NCI-H1105 treated with DMSO at 0.1 percent for 48 hours (cell line): ENCODE results near the gene PTPRJ.

Source experiments
- DNase-seq: peaks from one replicate; lab custom pipeline; 2025; lab: John Stamatoyannopoulos, UW

The PTPRJ gene

DNA sequence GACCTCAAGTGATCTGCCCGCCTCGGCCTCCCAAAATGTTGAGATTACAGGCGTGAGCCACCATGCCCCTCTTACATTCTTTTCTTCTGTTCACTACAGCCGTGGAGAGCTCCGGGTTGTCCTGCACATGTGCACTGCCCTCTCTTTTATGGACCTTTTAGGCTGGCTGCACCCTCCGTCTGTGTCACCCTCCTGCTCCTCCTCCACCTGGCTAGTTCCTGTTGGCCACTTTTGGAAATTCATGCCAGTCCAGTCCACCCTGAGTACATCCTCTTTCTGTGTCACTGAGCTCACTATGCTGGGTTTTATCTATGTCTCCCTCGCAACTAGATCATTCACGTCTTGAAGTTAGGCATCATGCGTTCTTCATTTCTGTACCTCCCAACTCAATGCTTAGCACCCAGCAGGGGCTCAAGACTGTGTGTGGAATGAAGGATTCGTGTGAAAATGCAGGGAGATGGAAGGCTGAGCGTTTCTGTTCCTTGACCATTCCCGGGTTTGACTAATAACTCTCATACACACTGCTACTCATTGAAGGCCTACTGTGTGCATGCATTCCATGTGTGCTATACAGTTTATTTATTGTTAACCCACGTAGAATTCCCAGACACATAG lies 60.6 kb downstream of the PTPRJ start:
- no peak for DNase-seq

DNA sequence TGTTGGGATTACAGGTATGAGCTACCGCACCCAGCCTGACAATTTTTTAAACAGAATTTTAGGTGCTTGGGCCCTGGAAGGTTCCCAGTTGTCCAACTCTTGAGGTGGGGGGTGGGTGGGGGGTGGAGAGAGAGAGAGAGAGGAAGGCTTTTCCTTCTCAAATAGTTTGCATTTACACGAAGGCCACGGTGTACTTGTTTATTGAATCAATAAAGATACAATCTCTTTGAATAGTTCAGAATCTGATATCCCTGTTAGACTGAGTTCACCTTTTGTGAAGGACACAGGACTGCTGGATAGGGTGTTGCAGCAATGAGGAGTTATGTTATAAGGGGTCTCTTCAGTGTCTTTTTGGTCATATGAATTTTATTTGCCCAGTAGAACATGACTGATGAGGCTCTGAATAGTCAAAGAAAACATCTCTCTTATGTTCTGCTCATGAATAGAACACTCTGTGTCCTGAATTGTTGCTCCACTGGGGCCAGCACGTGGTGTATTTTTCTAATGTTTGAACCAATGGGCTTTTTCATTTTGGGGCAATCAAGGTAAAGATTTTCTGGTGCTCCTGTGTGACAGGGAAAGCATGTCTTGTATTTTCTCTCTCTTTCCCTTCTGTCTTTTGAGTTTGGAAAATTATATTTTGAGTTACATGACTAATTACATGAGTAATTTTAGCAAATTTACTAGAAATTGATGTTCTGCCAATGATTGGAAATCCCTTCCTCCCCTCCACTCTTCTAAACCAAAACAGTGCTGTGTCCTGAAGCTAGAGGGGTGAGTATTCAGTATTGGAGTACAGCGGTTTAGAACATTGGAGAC lies 61.7 kb downstream of the PTPRJ start:
- DNase-seq = no peak

DNA sequence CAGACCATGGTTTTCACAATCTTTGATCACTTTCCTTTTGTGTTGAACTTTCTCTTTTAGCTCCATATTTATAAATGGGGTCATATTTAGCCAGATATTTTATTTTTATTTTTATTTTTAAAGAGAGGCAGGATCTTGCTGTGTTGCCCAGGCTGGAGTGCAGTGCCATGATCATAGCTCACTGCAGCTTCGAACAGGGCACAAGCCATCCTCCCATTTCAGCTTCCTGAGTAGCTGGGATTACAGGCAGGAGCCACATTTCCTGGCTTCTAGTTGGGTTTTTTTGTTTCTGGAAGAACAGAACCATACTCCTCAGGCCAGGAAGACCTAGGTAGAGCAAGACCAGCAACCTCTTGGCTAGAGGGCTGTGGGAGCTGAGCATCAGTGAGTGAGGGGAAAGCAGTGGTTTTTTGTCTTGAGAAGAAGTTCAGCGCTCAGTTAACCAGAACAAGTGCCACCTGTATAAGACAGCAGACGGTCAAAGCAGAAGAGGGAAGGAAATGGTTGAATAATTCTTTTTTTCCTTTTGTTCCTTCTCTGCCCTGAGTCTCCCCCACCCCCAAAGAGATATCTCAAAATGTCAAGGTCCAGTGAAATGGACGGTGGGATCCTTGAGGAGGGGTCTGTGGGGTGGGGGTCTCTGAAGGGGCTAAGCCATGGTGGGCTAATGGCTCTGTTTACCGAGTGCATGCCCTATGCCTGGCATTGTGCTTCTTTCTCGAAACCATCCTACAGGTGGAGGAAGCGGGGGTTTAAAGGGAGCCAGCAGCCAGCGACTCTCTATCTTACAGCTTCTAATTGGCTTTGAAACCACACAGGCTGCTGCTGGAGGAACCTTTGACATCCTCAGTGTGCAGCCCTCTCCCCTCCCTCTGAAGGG lies 63.0 kb downstream of the PTPRJ start:
- DNase-seq = no peak

GRCh38 chr11:48043991-48044512 lies 63.7 kb downstream of the PTPRJ start:
- no peak for DNase-seq

GRCh38 chr11:48044577-48044976 lies 64.2 kb downstream of the PTPRJ start:
- no peak for DNase-seq

GRCh38 chr11:48045536-48045935 lies 65.2 kb downstream of the PTPRJ start:
- DNase-seq = no peak

DNA sequence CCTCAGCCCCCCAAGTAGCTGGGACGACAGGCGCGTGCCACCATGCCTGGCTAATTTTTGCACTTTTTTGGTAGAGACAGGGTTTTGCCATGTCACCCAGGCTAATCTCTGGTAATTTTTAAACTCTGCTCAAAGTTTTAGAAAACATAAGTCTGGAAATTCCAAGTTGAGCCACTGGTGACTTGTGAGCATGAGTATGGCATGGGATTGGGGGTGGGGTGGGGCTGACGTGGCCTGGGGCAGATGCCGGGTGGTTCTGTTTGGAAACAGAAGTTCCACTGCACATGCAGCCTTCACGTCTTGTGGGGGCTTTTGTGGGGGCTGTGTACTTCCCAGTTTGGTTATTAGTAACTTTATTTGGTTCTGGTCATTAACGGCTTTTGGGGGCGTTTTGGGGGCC lies 67.3 kb downstream of the PTPRJ start:
- no peak for DNase-seq

DNA sequence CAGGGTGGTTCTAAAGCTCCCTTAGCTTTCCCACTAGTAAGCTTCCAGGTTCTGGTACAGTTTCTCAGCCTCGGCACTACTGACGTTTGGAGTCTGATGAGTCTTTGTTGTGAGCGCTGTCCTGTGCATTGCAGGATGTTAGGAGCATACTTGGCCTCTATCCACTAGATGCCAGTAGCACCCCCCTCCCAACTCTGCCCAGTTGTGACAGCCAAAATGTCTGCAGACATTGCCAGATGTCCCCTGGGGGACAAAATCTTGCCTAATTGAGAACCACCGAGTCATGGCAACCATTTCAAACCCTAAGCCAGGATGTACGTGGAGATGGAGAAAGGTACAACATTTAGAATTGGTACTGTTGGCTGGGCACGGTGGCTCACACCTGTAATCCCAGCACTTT lies 68.7 kb downstream of the PTPRJ start:
- DNase-seq = no peak

- DNase-seq = no peak
These were observed 69.9 kb downstream of the PTPRJ start for GRCh38 chr11:48050304-48050703.

DNA sequence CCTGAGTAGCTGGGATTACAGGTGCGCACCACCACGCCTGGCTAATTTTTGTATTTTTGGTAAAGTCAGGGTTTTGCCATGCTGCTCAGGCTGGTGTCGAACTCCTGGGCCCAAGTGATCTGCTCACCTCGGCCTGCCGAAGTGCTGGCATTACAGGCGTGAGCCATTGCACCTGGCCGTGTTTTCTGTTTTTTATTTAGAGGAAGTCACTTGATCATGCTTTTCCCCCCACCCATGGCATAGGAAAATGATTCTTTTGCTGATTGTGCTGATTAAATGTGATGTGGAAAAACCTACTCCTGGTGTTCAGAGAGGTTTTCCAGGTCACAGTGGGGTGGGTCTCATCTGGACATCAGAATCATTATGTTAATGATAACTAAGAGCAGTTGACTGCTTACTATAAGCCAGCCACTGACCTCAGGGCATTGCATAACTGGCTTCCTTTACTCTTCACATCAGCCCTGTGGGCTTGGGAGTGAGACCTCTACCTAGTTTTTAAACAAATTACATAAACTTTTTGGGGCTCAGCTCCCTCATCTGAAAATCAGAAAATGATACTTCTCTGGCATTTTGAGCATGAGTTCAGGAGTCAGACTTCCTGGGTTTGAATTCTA lies 71.0 kb downstream of the PTPRJ start:
- DNase-seq = no peak

- no peak for DNase-seq
These were observed 72.1 kb downstream of the PTPRJ start for GRCh38 chr11:48052183-48053044.

DNA sequence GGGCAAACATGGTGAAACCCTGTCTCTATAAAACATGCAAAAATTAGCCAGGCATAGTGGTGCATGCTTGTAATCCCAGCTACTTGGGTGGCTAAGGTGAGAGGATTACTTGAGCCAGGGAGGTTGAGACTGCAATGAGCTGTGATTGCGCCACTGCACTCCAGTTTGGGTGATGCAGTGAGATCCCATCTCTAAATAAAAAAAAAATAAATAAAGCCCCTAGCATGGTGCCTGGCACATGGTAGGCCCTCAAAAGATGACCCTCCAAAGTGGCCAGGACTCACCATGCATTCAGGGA lies 74.6 kb downstream of the PTPRJ start:
- DNase-seq = no peak

DNA sequence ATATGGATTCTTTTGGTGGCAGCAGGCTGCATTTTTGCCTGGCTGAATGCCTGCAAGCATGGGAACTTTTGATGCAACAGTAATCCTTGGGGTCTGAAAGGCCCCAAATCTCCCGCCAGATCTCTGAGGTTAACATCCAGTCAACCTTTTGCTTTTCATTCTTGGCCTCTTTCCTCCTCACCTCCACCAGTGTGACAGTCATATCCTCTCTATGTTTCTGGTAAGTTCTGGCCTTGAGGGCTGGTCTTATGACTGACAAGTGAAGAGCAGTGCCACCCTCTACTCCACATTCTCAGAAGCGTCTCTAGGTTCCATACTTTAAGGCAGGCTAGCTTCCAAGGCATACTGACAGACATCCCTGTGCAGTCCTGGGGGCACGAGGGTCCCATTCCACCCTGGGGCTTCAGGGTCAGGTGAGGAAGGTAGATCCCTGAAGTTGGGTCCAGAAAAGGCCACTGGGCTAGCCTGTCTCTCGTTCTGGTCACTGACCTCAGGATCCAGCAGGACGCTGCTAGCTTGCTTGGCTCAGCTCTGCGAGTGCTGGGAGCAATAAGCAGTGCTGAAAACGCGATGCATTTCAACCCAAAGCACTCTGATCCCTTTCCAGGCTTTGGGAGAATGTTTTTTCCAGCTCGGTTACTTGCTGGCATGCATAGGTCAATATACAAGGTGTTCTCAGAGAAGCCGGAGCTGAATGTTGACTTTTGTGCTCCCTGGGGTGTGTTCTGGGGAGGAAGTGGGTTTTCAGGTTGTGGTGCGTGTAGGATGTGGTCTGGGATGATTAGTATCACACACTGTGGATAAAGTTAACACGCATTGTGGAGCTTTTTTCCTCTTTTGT lies 75.2 kb downstream of the PTPRJ start:
- DNase-seq = no peak

- no peak for DNase-seq
These were observed 76.2 kb downstream of the PTPRJ start for GRCh38 chr11:48056325-48057183.

DNA sequence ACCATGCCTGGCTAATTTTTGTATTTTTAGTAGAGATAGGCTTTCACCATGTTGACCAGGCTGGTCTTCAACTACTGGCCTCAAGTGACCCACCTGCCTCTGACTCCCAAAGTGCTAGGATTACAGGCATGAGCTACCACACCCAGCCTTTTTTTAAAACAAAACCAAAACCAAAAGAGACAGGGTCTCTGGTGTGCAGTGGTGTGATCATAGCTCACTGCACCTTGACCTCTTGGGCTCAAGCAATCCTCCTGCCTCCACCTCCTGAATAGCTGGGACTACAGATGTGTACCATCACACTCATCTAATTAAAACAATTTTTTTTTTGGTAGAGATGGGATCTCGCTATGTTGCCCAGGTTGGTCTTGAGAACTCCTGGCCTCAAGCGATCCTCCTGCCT lies 77.7 kb downstream of the PTPRJ start:
- DNase-seq = no peak

DNA sequence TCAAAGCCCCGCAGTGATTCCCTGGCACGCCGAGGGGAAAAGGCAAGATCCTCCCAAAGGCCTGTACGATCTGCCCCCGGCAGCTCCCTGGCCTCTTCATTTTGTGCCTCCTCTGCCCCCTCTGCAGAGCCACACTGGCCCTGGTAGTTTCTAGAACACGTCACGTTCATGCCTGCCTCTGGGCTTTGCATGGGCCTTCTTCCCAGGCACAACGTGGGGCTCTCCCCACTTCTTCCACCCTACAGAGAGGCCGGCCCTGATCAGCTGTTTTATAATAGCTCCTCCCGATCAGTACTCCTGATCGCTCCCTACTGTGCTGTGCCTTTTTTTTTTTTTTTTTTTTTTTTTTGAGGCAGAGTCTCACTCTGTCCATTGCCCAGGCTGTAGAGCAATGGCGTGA lies 78.4 kb downstream of the PTPRJ start:
- DNase-seq = no peak

DNA sequence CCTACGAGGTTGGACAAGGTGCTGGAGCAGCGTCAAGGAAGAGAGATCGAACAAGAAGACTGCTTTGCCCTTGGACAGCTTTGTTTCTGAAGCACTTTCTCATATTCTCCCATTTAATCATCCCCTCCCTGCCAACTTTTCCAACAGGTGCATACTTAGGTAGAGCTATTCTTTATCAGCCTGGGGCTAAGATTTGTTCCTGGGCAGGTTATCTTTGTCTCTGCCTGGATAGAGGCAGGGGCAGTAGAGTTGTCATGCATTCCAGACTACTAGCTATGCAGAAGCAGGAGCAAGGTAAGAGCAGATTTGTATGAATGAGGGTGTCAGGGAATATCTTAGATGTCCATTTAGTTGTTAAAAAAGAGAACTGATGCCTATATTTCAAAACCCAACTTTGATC lies 82.3 kb downstream of the PTPRJ start:
- no peak for DNase-seq

GRCh38 chr11:48063424-48063978 lies 83.1 kb downstream of the PTPRJ start:
- DNase-seq = no peak

GRCh38 chr11:48064306-48064705 lies 83.9 kb downstream of the PTPRJ start:
- no peak for DNase-seq
